DMS153 (cell line): ENCODE results near the gene COL19A1.
"Not testable (repeated sequence)": the region's sequence is repeated elsewhere in the genome, so short reads cannot be mapped to it uniquely, and the experiment has no call there.

Experiments used
- DNase-seq: peaks from one replicate; lab custom pipeline; 2025; lab: John Stamatoyannopoulos, UW

Gene COL19A1

DNA sequence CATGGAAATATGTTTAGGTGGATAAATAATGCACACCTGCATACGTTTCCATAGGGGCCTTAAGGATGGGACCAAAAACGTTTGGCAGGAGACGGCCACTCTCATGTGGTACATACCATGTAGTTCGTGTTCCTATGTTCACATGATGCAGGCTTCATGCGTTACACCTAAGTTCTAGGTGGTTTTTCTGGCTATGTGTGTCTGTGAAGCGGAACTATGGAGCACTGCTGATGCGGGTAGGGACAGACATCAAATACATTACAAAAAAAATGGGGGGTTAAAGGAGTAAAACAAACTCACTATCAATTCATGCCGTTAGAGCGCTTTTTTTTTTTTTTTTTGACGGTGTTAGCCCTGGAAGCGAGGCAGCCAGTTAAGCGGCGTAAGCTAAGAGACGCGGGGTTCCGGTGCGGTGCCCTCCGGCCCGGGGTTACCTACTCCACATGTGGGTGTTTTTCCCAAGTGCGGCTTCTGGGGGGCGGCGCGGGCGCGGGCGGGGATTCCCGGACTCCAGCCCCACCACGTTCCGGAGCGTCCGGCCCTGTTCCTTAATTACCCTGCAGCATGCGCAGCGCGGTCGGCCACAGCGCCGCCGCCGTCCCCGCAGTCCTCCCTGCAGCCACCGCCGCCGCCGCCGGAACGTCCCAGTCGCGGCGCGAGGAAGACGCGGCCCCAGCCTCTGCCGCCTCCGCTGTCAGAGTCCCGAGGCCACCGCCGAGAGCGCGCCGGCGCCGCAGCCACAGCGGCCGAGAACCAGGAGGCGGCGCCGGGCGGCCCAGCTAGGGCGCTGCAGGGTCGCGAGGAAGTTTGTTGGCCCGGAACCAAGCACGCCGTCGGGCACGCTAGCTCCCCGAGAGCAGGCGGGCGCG lies 648 bp downstream of the COL19A1 start:
- no peak for DNase-seq

DNA sequence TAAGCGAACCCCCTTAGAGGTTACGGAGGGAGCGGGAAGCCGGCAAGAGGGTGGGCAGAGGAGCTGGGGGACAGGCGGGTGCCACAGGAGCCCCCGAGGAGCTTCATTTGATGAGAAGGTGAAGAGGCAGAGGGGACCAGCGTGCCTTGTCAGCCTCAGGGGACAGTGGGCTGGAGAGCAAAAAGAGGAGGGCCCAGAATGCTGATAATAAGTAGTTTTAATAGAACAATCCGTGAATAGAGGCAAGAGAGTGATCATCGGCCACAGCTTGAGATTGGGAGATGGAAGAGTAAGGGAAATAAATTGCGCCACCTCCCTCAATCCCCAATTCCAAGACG lies 1.3 kb downstream of the COL19A1 start:
- DNase-seq = no peak

DNA sequence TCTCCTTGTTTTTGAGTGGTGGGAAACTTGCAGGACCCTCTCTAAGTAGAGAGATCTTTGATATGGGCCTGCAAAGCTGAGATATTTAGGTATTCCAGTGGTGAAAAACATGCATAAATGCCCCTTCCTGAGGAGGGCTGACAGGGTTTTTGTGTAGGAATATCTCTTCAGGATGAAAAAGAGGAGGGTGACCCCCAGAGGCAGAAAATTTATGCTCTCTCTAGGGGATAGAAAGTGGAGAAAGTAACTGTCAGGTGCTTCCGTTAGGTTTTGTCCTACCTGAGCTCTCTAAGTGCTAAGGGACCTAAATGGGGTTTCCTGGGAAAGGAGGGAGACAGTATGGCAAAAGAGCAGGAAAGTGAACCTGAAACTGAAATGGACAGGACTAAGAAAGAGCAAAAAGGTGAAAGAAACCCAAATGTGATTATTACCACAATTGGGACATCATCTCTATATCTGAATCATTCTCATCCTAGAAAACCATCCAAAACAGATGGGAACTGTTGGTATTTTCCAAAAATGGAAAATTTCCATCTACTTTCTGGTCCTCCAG lies 2.0 kb downstream of the COL19A1 start:
- no peak for DNase-seq

DNA sequence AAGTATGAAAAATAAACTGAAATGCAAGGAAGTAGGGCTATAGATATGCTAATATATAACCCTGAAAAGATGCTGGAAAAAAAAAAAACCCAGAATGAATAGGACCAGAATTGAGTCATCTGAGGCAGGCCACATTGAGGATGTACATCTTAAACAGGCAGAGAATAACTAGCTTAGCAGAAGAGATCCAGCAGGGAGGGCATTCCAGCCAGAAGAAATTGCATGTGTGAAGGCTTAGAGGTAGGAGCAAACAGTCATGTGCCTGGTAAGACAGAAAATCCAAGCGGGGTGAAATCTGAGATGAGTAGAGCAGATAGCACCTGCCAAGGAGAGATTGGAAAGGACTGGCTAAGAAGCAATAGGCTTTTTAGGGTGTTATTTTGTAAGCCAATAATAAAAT lies 2.6 kb downstream of the COL19A1 start:
- DNase-seq = no peak

- no peak for DNase-seq
Measured at GRCh38 chr6:69871107-69871506, 4.8 kb downstream of the COL19A1 start.

- DNase-seq = no peak
Measured at GRCh38 chr6:69873291-69873690, 6.9 kb downstream of the COL19A1 start.

- DNase-seq = no peak
Measured at GRCh38 chr6:69875715-69876114, 9.4 kb downstream of the COL19A1 start.

DNA sequence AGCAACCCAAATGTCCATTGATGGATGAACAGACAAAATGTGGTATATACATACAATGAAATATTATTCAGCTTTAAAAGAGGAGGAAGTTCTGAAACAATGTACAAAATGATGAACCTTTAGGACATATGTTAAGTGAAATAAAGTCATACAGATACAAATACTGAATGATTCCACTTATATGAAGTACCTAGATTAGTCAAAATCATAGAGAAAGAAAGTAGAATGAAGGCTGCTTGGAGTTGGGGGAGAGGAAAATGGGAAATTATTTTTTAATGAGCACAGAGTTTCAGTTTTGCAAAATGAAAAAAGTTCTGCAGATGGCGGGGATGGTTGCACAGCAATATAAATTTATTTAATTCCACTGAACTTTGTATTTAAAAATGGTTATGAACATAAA lies 12.4 kb downstream of the COL19A1 start:
- no peak for DNase-seq

GRCh38 chr6:69880601-69881000 lies 14.2 kb downstream of the COL19A1 start:
- DNase-seq = no peak

DNA sequence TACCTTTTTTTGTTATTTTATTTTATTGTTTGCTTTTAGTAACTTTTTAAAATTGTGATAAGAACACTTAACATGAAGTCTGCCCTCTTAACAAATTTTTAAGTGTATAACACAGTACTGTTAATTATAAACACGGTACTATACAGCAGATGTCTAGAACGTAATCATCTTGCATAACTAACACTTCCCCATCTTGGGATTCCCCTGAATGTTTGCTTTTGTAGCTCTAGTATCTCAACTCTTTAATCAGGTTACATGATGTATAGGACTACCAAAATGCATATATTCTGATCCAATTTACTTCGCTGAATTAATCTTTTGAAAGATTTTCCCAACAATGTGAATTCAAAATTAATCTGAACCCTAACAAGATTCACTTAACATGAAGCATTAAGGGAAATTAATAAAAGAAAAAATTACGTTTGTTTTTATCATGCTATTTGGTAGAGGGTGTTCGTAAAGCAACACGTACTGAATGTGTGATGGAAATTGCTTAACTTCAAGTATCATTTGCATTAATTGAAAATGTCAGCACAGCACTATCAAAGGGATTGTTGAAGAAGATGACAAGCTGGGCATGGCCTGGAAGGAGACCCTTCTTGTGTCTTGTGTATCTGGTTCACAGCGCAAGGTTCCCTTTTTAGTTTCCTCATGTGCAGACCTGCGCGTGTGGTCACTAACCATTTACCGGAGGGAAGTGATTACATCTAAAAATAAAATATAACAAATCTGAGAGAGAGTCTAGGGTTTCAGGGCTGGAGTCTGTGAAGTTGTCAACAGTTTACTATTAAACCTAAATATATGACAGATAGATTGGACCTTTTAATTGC lies 15.2 kb downstream of the COL19A1 start:
- DNase-seq = no peak

- DNase-seq = no peak
Measured at GRCh38 chr6:69883551-69883950, 17.2 kb downstream of the COL19A1 start.

- no peak for DNase-seq
Measured at GRCh38 chr6:69884231-69884630, 17.9 kb downstream of the COL19A1 start.

- no peak for DNase-seq
Measured at GRCh38 chr6:69887026-69887425, 20.7 kb downstream of the COL19A1 start.

- no peak for DNase-seq
Measured at GRCh38 chr6:69887714-69888345, 21.5 kb downstream of the COL19A1 start.

GRCh38 chr6:69888482-69889233 lies 22.3 kb downstream of the COL19A1 start:
- DNase-seq = no peak

GRCh38 chr6:69889234-69889974 lies 23.0 kb downstream of the COL19A1 start:
- DNase-seq = not testable (repeated sequence)

GRCh38 chr6:69892561-69892960 lies 26.2 kb downstream of the COL19A1 start:
- not testable (repeated sequence) for DNase-seq

GRCh38 chr6:69893266-69893665 lies 26.9 kb downstream of the COL19A1 start:
- not testable (repeated sequence) for DNase-seq

- DNase-seq = peak; percentile 22
Measured at GRCh38 chr6:69894578-69895347, 28.4 kb downstream of the COL19A1 start.

GRCh38 chr6:69895396-69895795 lies 29.0 kb downstream of the COL19A1 start:
- DNase-seq = no peak
